SK-N-SH treated with all-trans-retinoic acid at 6 μM for 48 hours (cell line): ENCODE results near the gene MRAP.

Experiments used
- ATAC-seq: fragments of 200-7000 bp; cut with Tn5 transposase; 3 replicates; pipeline ENCODE4 v1.9.1; 2020; ENCODE audit warnings: mild to moderate bottlenecking, moderate library complexity
- BACH2 ChIP-seq: fragments of 250-450 bp; sonication (Bioruptor Pico); IDR thresholded peaks from 2 replicates; pipeline ENCODE4 v1.9.0; 2021; ENCODE audit warnings: mild to moderate bottlenecking, borderline replicate concordance
- ESRRG ChIP-seq: fragments of 250-450 bp; sonication (Bioruptor Pico); IDR thresholded peaks from 2 replicates; pipeline ENCODE4 v1.6.1; 2021; ENCODE audit warnings: mild to moderate bottlenecking
- ISL1 ChIP-seq: fragments of 250-450 bp; sonication (Bioruptor Pico); IDR thresholded peaks from 2 replicates; pipeline ENCODE4 v2.1.2; 2022; ENCODE audit warnings: mild to moderate bottlenecking, moderate library complexity
- RARB ChIP-seq: fragments of 250-450 bp; sonication (Bioruptor Pico); IDR thresholded peaks from 2 replicates; pipeline ENCODE4 v1.8.0; 2021; ENCODE audit warnings: mild to moderate bottlenecking, moderate library complexity
- SNAI2 ChIP-seq: fragments of 250-450 bp; sonication (Bioruptor Pico); IDR thresholded peaks from 2 replicates; pipeline ENCODE4 v1.5.0; 2020; ENCODE audit warnings: mild to moderate bottlenecking, moderate library complexity
- TOX ChIP-seq: fragments of 250-450 bp; sonication (Bioruptor Pico); IDR thresholded peaks from 2 replicates; pipeline ENCODE4 v1.8.0; 2021; ENCODE audit warnings: mild to moderate bottlenecking, moderate library complexity, borderline replicate concordance
- ZFP3 ChIP-seq: fragments of 250-450 bp; sonication (Bioruptor Pico); IDR thresholded peaks from 2 replicates; pipeline ENCODE4 v1.5.0; 2020; ENCODE audit warnings: mild to moderate bottlenecking, moderate library complexity
- ZNF565 ChIP-seq: fragments of 450-650 bp; formaldehyde crosslinking; conservative IDR thresholded peaks from 2 replicates; pipeline ENCODE4 v1.5.0; 2020; ENCODE audit warnings: low read depth, mild to moderate bottlenecking, moderate library complexity
- ZNF70 ChIP-seq: fragments of 450-650 bp; formaldehyde crosslinking; IDR thresholded peaks from 2 replicates; pipeline ENCODE4 v1.5.0; 2020; ENCODE audit warnings: mild to moderate bottlenecking, moderate library complexity
- ZNF8 ChIP-seq: fragments of 450-650 bp; formaldehyde crosslinking; IDR thresholded peaks from 2 replicates; pipeline ENCODE4 v1.5.0; 2020; ENCODE audit warnings: mild to moderate bottlenecking, moderate library complexity
- TF ChIP-seq, protein P1 (sequence below): fragments of 250-450 bp; sonication (Bioruptor Pico); IDR thresholded peaks from 2 replicates; pipeline ENCODE4 v1.8.0; 2021; ENCODE audit warnings: low read depth, mild to moderate bottlenecking, moderate library complexity, borderline replicate concordance
- TF ChIP-seq, protein P2 (sequence below): fragments of 250-450 bp; sonication (Bioruptor Pico); IDR thresholded peaks from 2 replicates; pipeline ENCODE4 v1.5.1; 2021; ENCODE audit warnings: mild to moderate bottlenecking, moderate library complexity
- TF ChIP-seq, protein P3 (sequence below): fragments of 250-450 bp; sonication (Bioruptor Pico); IDR thresholded peaks from 2 replicates; pipeline ENCODE4 v1.8.0; 2020; ENCODE audit warnings: mild to moderate bottlenecking, moderate library complexity, borderline replicate concordance
- TF ChIP-seq, protein P4 (sequence below): fragments of 250-450 bp; sonication (Bioruptor Pico); IDR thresholded peaks from 2 replicates; pipeline ENCODE4 v1.5.1; 2020; ENCODE audit warnings: low read depth, mild to moderate bottlenecking, moderate library complexity

Gene MRAP

DNA sequence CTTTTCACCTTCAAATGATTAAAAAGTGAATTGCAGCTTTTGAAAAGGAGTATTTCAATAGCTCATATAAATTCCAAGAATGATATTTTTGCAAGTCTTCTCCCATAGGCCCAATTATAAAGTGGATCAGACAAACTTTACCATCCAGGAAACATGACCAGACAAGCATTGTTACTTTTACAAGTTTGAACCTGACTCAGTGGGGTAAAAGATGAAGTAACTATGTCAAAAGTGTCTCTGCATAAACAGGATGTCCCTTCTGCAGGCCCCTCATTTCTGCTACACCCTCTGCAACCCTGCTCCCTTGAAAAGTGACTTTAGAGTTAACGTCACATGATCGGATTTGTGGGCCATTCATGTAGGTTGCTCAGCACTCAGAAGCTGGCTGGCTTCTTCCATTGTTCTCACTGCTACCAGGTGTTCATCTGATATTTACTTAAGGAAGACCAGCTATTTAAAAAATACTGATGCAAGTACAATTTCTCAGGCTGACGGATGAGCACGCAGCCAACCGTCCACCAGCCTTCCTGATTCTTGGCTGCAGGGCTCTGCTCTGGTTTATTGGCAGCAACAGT is 61.8 kb downstream of the MRAP start:
- no peak for ATAC-seq
- no peak for TF ChIP-seq TOX (CRISPR knock-in tag)
- TF ChIP-seq ISL1 (CRISPR knock-in tag): no peak
- no peak for TF ChIP-seq RARB (CRISPR knock-in tag)
- TF ChIP-seq, protein P1, sequence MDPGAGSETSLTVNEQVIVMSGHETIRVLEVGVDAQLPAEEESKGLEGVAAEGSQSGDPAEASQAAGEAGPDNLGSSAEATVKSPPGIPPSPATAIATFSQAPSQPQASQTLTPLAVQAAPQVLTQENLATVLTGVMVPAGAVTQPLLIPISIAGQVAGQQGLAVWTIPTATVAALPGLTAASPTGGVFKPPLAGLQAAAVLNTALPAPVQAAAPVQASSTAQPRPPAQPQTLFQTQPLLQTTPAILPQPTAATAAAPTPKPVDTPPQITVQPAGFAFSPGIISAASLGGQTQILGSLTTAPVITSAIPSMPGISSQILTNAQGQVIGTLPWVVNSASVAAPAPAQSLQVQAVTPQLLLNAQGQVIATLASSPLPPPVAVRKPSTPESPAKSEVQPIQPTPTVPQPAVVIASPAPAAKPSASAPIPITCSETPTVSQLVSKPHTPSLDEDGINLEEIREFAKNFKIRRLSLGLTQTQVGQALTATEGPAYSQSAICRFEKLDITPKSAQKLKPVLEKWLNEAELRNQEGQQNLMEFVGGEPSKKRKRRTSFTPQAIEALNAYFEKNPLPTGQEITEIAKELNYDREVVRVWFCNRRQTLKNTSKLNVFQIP (CRISPR knock-in tag): no peak
- no peak for TF ChIP-seq ESRRG (CRISPR knock-in tag)
- TF ChIP-seq BACH2 (CRISPR knock-in tag): no peak
- no peak for TF ChIP-seq ZNF565 (CRISPR knock-in tag)
- TF ChIP-seq, protein P2, sequence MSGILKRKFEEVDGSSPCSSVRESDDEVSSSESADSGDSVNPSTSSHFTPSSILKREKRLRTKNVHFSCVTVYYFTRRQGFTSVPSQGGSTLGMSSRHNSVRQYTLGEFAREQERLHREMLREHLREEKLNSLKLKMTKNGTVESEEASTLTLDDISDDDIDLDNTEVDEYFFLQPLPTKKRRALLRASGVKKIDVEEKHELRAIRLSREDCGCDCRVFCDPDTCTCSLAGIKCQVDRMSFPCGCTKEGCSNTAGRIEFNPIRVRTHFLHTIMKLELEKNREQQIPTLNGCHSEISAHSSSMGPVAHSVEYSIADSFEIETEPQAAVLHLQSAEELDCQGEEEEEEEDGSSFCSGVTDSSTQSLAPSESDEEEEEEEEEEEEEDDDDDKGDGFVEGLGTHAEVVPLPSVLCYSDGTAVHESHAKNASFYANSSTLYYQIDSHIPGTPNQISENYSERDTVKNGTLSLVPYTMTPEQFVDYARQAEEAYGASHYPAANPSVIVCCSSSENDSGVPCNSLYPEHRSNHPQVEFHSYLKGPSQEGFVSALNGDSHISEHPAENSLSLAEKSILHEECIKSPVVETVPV (CRISPR knock-in tag): no peak
- TF ChIP-seq, protein P3, sequence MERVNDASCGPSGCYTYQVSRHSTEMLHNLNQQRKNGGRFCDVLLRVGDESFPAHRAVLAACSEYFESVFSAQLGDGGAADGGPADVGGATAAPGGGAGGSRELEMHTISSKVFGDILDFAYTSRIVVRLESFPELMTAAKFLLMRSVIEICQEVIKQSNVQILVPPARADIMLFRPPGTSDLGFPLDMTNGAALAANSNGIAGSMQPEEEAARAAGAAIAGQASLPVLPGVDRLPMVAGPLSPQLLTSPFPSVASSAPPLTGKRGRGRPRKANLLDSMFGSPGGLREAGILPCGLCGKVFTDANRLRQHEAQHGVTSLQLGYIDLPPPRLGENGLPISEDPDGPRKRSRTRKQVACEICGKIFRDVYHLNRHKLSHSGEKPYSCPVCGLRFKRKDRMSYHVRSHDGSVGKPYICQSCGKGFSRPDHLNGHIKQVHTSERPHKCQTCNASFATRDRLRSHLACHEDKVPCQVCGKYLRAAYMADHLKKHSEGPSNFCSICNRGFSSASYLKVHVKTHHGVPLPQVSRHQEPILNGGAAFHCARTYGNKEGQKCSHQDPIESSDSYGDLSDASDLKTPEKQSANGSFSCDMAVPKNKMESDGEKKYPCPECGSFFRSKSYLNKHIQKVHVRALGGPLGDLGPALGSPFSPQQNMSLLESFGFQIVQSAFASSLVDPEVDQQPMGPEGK (CRISPR knock-in tag): no peak
- TF ChIP-seq, protein P4, sequence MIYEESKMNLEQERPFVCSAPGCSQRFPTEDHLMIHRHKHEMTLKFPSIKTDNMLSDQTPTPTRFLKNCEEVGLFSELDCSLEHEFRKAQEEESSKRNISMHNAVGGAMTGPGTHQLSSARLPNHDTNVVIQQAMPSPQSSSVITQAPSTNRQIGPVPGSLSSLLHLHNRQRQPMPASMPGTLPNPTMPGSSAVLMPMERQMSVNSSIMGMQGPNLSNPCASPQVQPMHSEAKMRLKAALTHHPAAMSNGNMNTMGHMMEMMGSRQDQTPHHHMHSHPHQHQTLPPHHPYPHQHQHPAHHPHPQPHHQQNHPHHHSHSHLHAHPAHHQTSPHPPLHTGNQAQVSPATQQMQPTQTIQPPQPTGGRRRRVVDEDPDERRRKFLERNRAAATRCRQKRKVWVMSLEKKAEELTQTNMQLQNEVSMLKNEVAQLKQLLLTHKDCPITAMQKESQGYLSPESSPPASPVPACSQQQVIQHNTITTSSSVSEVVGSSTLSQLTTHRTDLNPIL (CRISPR knock-in tag): no peak
- TF ChIP-seq SNAI2 (CRISPR knock-in tag): no peak
- no peak for TF ChIP-seq ZNF8
- TF ChIP-seq ZNF70: no peak
- no peak for TF ChIP-seq ZFP3 (CRISPR knock-in tag)
